Measurements from ENCODE around the gene SLC44A3.
A peak's percentile ranks its signal among the peaks of the same experiment; 100 is the strongest.

Gene SLC44A3

DNA sequence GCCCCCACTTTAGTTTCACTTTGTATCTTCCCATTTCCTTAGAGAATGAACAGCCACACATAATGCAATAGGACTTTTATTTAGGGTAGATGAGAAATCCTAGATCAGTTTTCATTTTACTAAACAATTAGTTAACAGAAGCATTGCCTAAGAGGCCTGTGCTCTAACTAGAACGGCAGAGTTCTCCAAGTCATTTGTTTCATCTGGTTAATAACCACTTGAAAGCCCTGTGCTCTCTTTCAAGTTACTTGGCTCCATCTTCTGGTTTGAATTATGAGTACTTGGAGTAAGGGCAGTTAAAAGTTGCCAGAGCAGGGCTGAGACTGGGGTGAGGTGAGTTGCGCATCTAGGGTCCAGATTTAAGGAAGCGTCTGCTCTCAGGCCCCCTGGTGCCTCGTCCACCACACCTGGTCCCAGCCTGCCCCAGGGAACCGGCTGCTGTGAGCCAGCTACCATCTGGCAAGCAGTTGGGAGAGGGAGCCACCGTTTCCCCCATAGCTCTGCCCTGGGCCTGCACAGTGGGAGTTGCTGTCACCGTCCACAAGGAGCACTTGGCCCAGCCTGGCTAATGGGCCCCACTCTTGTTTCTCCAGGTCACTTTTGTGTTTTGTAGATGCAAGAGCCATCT is 18.1 kb upstream of the SLC44A3 start:
- no peak for DNase-seq (ENCODE audit: low spot score)

DNA sequence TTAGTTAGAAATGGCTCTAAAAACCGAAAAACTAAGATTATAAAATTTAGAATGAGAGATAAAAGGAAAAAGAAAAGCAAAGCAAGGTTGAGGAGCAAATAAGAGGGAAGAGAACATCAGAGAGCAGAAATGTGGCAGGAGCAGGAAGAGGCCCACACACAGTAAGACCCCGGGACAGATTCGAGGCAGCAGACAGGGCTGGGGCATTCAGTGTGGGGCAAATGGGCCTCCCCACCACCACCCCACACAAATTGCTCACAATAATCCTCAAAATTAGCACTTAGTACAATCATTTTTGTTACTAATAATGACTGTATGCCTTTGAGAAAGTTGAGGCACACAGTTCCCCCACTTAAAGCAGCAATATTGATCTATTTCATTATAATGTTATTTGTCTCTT is 17.1 kb upstream of the SLC44A3 start:
- no peak for DNase-seq (ENCODE audit: low spot score)

DNA sequence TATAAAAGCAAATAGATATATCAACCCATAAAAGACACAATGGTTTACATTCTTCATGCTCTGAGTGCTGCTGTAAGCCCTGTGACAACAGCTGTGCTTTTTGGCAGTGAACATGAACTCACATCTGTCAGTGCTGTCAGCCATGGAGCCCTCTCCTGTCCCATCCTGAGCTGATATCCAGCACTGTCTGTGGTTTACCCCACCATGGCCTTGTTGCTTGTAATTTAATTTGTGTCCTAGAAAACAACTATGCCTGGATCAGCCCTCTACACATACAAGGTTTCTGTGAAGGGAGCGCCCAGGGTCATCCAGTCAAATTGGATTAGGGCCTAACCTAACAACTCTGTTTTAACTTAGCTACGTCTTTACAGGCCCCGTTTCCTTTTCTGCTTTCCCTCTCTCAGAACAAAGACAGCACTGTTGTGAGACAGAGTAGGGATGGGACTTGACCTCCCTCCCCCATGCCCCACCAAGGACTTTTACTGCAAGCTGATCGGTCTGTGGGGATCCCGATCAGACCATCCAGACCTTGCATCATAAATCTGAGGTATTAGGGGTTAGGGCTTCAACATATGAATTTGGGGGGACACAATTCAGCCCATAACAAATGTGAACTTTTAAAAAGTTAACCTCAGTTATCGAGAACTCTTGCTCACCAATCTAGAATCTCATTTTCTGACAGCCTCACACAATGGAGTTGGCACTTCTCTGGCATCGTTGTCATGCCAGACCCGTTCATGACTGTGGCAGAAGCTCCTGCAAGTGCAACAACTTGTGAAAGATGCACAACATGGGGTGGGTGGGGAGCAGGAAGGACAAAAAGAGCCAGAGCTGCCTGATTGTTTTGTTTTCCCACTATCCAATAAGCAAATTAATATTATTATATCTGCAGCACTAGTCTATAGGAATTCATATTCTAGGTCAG is 16.4 kb upstream of the SLC44A3 start:
- no peak for DNase-seq (ENCODE audit: low spot score)

DNA sequence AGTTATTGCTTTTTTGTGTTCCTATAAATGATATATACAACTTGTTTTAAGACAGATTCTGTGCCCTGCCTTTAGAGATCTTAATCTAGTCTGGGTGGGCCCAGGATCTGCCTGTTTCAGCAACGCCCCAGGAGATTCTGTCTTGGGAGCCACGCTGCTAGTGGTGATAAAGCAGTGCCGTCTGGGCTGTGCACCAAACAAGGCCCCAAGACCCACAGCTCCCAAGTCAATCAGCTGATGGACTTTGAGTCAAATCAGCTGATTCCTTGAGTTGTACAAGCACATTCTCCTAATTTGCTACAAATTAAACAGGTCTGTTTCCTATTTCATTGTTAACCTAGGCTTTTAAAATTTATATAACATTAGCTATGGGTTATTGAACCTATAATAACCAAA is 15.7 kb upstream of the SLC44A3 start:
- no peak for DNase-seq (ENCODE audit: low spot score)

DNA sequence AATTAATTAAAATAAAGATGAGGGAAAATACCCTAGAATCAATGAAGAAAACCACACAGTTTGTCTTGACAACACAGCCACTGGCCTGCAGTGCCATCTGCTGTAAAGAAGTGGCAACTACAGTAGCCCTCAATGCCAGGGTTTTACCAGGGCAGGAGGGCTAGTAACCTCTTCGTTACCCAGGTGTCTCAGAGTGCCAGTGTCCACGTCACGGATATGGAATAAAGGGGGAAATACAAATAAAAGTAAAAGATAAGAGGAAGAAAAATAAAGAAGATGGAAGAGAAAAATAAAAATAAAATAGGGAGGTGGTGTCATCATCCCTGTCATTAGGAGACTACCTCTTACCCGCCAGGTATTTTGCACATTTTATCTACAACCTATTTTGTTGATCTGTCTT is 14.2 kb upstream of the SLC44A3 start:
- peak; percentile 54 for DNase-seq (ENCODE audit: low spot score)

DNA sequence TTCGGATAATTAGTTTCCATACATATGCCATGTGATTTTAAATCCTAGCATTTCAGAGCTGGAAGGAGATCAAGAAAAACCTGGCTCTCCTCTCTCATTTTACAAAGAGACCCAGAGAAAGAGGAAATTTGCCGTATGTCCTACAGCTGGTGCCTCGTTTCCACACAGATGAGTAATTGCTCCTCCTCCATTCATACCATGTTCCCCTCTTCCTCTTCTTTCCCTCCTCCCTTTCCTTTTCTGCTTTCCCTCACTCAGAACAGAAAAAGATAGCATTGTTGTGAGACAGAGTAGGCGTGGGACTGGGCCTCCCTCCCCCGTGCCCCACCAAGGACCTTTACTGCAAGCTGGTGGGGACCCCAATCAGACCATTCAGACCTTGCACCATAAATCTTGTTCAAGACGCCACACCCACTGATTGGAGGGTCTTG is 13.7 kb upstream of the SLC44A3 start:
- no peak for DNase-seq (ENCODE audit: low spot score)

DNA sequence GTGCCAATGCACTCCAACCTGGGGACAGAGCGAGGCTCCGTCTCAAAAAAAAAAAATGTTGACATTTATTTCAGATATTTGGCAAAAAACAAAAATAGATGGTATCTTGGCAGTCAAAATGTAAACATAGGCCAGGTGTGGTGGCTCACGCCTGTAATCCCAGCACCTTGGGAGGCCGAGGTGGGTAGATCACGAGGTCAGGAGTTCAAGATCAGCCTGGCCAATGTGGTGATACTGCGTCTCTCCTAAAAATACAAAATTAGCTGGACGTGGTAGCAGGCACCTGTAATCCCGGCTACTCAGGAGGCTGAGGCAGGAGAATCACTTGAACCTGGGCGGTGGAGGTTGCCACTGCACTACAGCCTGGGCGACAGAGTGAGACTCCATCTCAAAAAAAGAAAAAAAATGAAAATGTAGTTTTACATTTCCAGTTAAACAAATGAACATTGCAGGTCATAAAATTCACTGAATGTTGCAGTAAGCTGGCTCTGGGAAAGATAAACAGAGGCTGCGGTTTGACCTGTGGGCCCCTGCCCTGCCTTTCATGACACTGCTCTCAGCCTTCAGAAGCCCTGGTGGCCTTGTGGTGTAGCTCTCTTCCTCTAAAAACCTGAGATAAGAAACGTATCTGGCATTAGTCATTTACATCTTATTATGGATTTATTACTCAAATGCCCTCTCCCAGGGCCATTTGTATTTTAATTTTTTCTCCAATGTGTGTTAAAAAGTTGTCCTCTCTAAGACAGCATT is 12.2 kb upstream of the SLC44A3 start:
- DNase-seq (ENCODE audit: low spot score): peak; percentile 16

DNA sequence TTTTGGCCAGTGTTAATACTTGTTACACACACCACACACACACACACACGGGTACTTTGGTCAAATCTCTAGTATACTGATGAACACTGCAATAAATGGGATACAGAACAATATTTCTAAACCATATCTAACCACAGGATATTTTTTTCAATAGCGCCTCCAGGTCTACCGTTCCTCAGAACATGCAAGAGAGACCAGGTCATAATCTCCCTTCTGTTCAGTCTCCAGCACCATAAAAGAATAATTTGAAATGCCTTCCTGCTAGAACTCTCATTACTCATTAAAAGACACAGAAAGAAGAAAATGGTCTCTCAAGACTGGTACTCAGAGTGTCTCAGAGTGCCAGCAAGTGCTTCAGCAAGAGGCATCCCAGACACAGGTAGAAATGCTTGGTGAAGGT is 11.5 kb upstream of the SLC44A3 start:
- no peak for DNase-seq (ENCODE audit: low spot score)

DNA sequence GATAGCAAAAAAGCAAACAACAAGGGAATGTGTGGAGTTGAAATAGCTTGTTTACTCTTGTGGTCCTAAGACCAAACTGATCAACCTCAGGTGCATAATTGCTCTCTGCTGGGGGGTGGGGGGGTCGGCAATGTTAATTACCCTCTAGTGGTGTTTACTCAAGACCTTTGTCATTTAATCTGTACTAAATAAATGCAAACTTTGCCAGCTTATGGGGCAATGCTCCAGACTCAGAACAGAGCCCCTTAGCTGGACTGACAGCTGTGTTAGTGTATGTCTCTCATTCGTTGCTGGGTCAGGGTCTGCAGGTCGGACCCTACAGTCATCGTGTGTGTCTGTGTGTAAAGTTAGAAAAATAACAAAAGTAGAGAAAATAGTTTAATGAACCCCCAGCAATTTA is 7.2 kb upstream of the SLC44A3 start:
- no peak for DNase-seq (ENCODE audit: low spot score)

DNA sequence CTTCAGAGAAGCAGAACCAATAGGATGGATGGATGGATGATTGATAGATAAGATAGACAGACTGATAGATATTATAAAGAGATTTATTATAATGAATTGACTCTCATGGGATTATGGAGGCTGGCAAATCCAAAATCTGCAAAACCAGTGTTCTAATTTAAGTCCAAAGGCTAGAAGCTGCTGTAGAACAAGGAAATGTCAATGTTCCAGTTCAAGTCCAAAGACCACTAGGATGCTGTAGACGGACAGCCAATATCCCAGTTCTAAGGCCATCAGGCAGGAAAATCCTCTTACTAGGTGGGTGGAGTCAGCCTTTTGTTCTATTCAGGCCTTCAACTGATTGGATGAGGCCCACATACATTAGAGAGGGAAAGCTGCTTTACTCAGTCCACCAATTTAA is 4.1 kb upstream of the SLC44A3 start:
- no peak for DNase-seq (ENCODE audit: low spot score)

DNA sequence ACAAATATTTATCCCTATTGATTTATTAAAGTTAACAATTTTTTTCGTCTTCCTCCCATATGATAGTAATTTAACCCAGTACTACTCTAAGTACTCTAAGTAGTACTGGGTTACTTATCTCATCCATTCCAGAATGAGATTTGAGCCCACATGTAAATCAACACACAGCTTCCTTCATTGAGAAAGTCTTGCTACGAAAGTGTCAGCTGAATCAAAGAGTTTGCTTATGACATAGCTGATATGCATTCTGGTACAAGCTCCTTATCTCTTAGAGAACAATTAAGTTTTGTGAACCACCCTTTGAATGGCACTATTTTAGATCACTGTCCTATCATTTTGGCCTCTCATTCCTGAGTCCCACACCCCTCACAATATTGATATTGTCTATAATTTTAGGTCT is 2.4 kb upstream of the SLC44A3 start:
- DNase-seq (ENCODE audit: low spot score): no peak

DNA sequence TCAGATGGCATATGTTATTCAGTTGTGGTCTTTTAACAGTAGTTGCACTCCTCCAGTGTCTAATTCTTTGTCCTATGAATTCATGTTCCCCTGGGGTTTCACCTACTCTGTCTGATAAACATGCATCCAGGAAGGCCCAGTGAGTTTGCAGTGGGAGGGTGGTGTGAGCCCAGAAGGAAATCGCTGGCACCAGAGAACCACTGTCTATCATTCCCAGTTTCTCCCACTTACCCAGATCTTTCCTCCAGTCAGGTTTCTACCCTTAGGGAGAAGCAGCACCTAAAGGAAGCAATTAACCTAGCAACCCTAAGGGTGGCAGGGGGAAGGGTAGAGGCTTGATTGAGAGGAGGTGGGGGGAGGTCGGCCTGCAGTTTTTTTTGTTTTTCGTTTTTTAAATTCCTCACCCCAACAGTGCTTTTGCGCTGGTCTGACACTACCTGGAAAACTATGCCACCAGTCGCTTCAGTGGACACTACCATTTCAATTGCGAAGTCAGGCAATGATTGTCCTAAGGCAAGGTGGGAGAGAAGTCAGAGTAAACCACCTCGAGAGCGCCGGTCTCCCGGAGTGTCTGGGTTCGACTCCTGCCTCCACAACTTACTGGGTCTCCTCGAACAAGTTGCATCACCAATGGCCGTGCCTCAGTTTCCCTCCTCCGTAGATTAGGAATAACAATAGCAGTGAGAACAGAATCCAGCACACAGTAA is 766 bp upstream of the SLC44A3 start:
- no peak for DNase-seq (ENCODE audit: low spot score)

DNA sequence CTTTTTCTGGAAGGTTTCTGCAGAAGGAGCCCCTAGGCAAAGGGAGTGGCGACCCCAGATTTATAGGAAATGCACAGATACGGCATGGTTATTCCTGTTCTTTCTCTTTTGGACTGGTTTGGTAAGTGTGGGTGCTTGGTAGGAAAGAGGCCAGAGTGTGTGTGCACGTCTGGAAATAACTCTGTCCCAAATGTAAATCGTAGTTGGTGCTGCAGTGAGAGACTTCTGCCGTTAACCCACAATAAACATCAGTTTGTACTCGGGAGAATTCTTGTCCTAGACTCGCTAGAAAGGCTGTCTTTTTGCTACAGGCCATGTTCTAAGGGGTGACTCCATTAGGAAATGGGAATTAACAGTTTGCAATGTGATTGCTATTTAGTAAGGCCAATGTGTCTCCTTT is 779 bp downstream of the SLC44A3 start:
- no peak for DNase-seq (ENCODE audit: low spot score)

DNA sequence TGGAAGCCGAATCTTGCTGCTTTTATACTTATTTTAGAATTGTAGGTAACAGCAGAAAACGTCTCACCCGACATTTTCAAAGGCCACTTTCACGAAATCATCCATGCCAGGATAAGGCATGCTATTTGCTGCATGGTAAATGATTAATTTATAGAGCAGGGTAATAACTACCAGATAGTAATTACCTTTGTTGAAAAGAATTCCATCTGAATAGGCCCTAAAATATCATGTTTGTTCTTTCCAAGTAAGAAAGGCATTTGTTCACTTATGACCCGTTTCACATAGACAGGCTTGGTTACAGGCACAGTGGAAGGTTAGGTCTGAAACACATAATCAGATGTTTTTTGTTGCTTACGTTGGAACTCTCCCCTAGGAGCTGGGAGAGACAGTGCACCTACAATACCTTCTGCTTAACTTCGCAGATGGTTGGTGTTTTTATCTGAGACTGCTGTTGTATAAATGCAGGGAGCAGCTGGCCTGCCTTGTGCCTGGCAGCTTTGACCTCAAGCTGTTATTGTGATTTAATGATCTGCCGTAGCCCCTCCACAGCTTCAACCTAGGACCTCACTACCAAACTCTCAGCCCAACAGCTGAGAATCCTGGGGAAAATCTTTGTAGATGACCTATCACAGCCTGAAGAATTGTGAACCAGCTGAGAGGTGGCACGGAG is 1.6 kb downstream of the SLC44A3 start:
- no peak for DNase-seq (ENCODE audit: low spot score)

DNA sequence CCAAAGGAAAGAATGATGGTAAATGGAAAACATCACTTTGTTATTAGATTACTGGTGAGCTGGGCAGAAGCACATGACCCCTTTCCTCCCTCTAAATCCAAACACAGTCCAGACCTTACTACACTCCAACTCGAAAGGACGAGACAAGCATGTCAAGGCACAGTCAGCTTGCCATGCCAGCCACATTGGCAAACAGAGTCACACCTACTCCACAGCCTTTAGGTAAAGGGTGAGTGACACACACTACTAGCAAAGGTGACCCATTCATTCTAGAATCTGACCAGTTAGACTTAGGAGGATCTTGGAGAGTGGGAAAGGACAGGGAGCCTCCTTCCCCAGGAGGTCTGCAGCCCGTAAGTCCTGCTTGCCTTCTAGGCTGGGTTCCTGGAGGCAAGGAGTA is 3.0 kb downstream of the SLC44A3 start:
- no peak for DNase-seq (ENCODE audit: low spot score)

DNA sequence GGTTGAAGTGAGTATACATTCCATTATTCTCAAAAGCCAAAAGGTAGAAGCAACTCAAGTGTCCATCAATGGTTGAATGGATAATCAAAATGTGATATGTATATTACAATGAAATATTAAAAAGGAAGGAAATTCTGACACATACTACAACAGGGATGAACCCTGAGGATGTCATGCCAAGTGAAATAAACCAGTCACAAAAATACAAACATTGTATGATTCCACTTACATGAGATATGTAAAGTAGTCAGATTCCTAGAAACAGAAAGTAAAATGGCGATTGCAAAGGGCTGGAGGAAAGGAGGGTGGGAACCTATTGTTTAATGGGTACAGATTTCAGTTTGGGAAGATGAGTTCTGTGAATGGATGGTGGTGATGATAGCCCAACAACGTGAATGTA is 5.8 kb downstream of the SLC44A3 start:
- DNase-seq (ENCODE audit: low spot score): no peak

DNA sequence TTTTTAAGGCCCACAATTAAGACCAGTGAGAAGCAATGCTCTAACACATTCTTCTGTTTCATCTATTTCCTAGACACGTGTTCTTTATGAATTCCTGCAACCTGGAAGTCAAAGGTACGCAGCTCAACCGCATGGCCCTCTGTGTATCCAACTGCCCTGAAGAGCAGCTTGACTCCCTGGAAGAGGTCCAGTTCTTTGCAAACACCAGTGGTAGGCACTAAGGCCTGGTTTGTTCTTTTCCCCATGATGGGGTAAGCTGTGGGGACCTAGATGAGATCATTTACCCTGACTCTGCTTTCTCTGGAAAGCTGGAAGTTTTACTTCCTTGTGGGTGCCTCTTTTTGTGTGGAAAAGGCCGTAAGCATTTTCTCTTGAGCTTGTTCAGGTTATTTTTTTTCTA is 7.3 kb downstream of the SLC44A3 start:
- DNase-seq (ENCODE audit: low spot score): no peak

DNA sequence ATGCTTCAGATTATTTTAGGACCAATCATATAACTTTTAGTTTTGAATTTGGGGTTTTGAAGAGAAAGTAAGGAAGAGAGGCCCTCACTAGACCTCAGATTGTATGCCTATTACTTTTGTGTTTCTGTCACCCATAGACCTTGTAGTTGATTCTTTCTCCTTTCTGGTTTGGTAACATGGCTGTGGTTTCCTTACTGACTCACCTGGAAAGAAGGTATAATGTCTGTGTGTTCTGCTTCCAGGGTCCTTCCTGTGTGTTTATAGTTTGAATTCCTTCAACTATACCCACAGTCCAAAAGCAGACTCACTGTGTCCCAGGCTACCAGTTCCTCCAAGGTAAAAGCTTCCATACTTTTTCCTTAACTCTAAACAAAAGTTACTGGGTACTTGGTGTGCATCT is 8.1 kb downstream of the SLC44A3 start:
- DNase-seq (ENCODE audit: low spot score): no peak

DNA sequence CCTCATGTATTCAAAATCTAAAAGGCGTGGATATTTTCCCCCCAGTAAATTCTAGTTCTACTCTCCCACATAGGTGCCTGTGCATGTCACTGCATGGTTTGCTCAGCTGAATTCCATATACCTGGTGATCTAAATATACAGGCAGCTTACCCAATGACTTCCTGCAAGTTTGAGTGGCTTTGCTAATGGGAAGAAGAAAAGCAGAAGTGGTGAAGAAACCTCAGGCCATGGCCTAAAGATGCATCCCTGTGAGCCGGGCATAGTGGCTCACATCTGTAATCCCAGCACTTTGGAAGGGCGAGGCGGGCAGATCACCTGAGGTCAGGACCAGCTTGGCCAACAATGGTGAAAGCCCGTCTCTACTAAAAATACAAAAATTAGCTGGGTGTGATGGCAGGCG is 11.5 kb downstream of the SLC44A3 start:
- no peak for DNase-seq (ENCODE audit: low spot score)

DNA sequence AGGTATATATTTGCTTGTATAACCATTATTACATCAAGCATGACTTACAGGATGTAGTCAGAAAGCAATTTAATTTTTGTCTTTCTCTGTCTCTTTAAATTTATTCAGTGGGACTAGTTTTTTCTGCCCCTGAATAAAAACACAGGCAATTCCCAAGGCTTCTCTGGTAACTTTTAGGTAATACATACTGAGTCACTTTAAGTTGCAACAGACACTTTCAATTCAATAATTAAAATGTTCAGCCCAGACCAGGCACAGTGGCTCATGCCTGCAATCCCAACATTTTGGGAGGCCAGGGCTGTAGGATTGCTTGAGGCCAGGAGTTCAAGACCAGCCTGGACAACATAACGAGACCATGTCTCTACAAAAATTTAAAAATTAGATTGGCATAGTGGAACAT is 12.3 kb downstream of the SLC44A3 start:
- no peak for DNase-seq (ENCODE audit: low spot score)

DNA sequence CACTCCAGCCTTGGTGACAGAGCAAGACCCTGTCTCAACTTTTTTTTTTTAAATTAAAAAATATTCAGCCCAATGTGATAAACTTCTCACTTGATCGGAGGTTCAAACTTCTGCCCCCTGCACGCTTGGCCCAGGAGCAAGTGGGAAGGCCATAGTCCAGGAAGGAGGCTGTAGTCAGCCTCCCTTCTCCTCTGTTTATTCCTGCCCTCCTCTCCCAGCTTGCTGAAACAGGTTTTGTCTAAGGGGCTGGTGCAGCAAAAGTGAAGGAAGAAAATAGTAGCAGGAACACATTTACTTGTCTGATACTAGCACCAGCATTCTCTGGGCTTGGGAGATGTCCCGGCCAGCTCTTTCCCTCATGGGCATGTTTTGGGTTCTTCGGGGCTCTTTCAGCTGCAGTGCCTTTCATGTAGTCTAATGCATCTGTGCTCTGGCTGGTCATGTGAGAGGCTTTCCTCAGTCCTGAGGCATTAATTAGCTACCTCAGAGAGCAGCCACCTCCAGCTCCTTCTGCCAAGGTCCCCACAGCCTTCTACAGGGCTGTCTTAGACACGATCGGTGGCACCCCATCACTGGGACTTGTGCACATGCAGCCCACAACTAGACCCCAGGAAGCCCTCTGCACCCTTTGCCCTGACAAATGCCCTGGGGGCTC is 12.9 kb downstream of the SLC44A3 start:
- no peak for DNase-seq (ENCODE audit: low spot score)

Measured in CD4-positive, alpha-beta T cell treated with Interleukin-2 at 100 ng/mL for 4 hours (primary cell).